ENCODE results near the gene CBX5.

GRCh38 chr12:54294152-54294952 lies 14.4 kb upstream of the CBX5 start:
- TF ChIP-seq CTCF (IDR thresholded peaks at IDR 0.05) (peak; percentile 56 to 84 (median 62)), EP300 (IDR thresholded peaks at IDR 0.05) (no peak), POLR2AphosphoS5 (IDR thresholded peaks at IDR 0.05) (no peak)

Measured in sigmoid colon (tissue), 4 donors.